H1 (cell line): ENCODE results near the gene TMEM187. TPM values are rescaled to one million over a fixed set of nuclear protein-coding genes. Genes with fewer than 3 reads are reported as not detected.

Source experiments
- BACH1 ChIP-seq: IDR thresholded peaks from 2 replicates; pipeline ENCODE4 v1.6.1; 2012; ENCODE audit warnings: low read length, improper control_type of control experiment
- EP300 ChIP-seq, 2 experiments: IDR thresholded peaks; 1 replicate in 1 of 2; 2 replicates in 1 of 2; pipeline ENCODE4 v1.6.1; 2011 to 2012; ENCODE audit warnings: low read depth in 2 of 2, low read length in 2 of 2, mild to moderate bottlenecking in 2 of 2, borderline replicate concordance in 1 of 2, inconsistent platforms in 1 of 2, moderate library complexity in 1 of 2
- JUN ChIP-seq: IDR thresholded peaks from 2 replicates; pipeline ENCODE4 v1.6.1; 2011; ENCODE audit warnings: low read depth, mild to moderate bottlenecking, improper control_type of control experiment, low read length
- JUND ChIP-seq: IDR thresholded peaks from 2 replicates; pipeline ENCODE4 v1.6.1; 2011; ENCODE audit warnings: mild to moderate bottlenecking, improper control_type of control experiment, low read length
- MAFK ChIP-seq: IDR thresholded peaks from 2 replicates; pipeline ENCODE4 v1.6.1; 2012; ENCODE audit warnings: low read depth, mild to moderate bottlenecking, improper control_type of control experiment, low read length
- POLR2A ChIP-seq, 2 experiments: IDR thresholded peaks; 1 replicate in 1 of 2; 2 replicates in 1 of 2; pipeline ENCODE4 v1.6.1; 2011; ENCODE audit warnings: low read depth in 2 of 2, low read length in 2 of 2, mild to moderate bottlenecking in 2 of 2; ENCODE audit errors: control extremely low read depth in 1 of 2
- SRF ChIP-seq: IDR thresholded peaks from 2 replicates; pipeline ENCODE4 v1.6.1; 2011; ENCODE audit warnings: mild to moderate bottlenecking, low read depth, low read length, moderate library complexity
- polyA plus RNA-seq, 7 experiments: library from polyadenylated mRNA; depleted of rRNA in 3 of 7; stranded (reverse) in 5 of 7; unstranded in 2 of 7; fragments of >200 nt in 5 of 7; fragments of 200-250 nt in 2 of 7; gene quantifications; 1 replicate in 5 of 7; 2 replicates in 1 of 7; 4 replicates in 1 of 7; pipeline versions ENCODE4 v1.2.1 to v1.2.3, GENCODE V29; 2011 to 2013; ENCODE audit warnings: missing spikeins in 2 of 7, mixed read lengths in 2 of 7
- total RNA-seq: library from RNA; stranded (reverse); fragmentation: NEBNext Ultra II Directional; extraction: Animal tissue kit (Norgen Biotek cat#: 25700); gene quantifications from 2 replicates; pipeline ENCODE4 v1.2.1, GENCODE V29; 2021

TMEM187 gene
- total and polyA plus RNA-seq, 2 of the 8 experiments (the other 6 are each of a cell fraction or from before 2014, with no cell fraction given): 5.0 to 14.5 TPM

DNA sequence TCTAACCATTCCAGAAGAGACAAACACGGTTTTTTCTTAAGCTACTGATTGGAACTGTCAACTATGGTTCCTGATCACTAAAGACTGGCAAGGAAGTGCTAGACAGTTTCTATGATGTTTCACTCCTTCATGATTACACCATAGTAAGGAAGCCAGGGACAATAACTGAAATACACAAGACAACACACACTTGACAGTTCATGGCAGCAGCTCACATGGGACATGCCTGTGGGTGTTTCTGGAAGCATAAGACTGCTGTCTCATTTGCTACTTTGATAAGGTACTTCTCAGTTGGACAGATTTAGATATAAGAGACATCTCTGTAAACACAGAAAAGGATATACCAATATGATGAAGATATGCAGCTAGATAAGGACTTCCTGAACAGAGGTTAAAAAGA is 55.4 kb downstream of the TMEM187 start (continued):
- no peak for TF ChIP-seq SRF
- TF ChIP-seq JUN: no peak
- TF ChIP-seq MAFK: no peak
- TF ChIP-seq POLR2A (IDR thresholded peaks at IDR 0.05; ENCODE audit: control extremely low read depth in 1 of 2, low read depth in 2 of 2, low read length in 2 of 2): no peak
- TF ChIP-seq EP300 (IDR thresholded peaks at IDR 0.05; ENCODE audit: borderline replicate concordance in 1 of 2, low read depth in 2 of 2, low read length in 2 of 2): no peak
- no peak for TF ChIP-seq JUND
- TF ChIP-seq BACH1: no peak
- TF ChIP-seq, all 59 proteins: peak for 0
